Endothelial cell of umbilical vein (primary cell): ENCODE data around the gene SUPT16H. TPM values are rescaled to one million over a fixed set of nuclear protein-coding genes. Genes with fewer than 3 reads are reported as not detected.
"Not testable (repeated sequence)": the region's sequence is repeated elsewhere in the genome, so short reads cannot be mapped to it uniquely, and the experiment has no call there.

Experiments used
- BruUV-seq: library from RNA; stranded (reverse); fragments of 400-500 nt; replicated peaks from 2 replicates; lab custom pipeline; 2021; lab: Mats Ljungman, UMichigan
- CTCF ChIA-PET: fragments of 300-600, 350-600 bp; sonication (Branson Sonifier 250); formaldehyde crosslinking; loops from one replicate; lab custom pipeline; 2021; ENCODE audit warnings: antibody characterized with exemption, inconsistent platforms; lab: Charles Lee
- POLR2A ChIA-PET: fragments of 300-600, 350-600 bp; sonication (Branson Sonifier 250); formaldehyde crosslinking; loops from one replicate; lab custom pipeline; 2021; ENCODE audit warnings: antibody characterized with exemption, inconsistent platforms; lab: Charles Lee
- DNase-seq: peaks from one replicate; pipeline ENCODE4 v3.0.0-alpha.2; 2011; ENCODE audit warnings: low read depth, low spot score
- FAIRE-seq: peaks from 2 replicates; lab custom pipeline; 2011; peaks lifted over from hg19 to GRCh38; lab: Jason Lieb, UNC
- H2AFZ ChIP-seq: 2 replicates; pipeline ENCODE4 v1.6.0; 2012; ENCODE audit warnings: low read depth, low read length, control low read depth, inconsistent platforms
- H3K27ac ChIP-seq: 2 replicates; pipeline ENCODE4 v1.5.1; 2011; ENCODE audit warnings: low read depth, mild to moderate bottlenecking, control low read depth, low read length, moderate library complexity; ENCODE audit not compliant: insufficient read depth
- H3K27me3 ChIP-seq, 2 experiments: 2 replicates each; pipeline versions ENCODE4 v1.6.0 to v1.6.1; 2011; ENCODE audit warnings: low read length in 2 of 2, mixed read lengths in 1 of 2; ENCODE audit not compliant: control insufficient read depth in 2 of 2, insufficient read depth in 2 of 2
- H3K36me3 ChIP-seq, 2 experiments: 2 replicates in 1 of 2; 3 replicates in 1 of 2; pipeline ENCODE4 v1.5.1; 2011; ENCODE audit warnings: low read length in 2 of 2, mild to moderate bottlenecking in 1 of 2, moderate library complexity in 1 of 2; ENCODE audit not compliant: control insufficient read depth in 2 of 2, insufficient read depth in 2 of 2; ENCODE audit errors: extremely low read depth in 1 of 2
- H3K4me1 ChIP-seq: 3 replicates; pipeline ENCODE4 v1.5.1; 2011; ENCODE audit warnings: mild to moderate bottlenecking, low read length; ENCODE audit not compliant: control insufficient read depth, insufficient read depth; ENCODE audit errors: extremely low read depth
- H3K4me2 ChIP-seq: 2 replicates; pipeline ENCODE4 v1.6.1; 2011; ENCODE audit warnings: low read length, control low read depth, mixed read lengths; ENCODE audit not compliant: insufficient read depth
- H3K4me3 ChIP-seq, 3 experiments: fragments of 200-600 bp in 1 of 3; sonication (generic), shearing (Covaris generic) in 1 of 3; replicated peaks in 1 of 3; 2 replicates each; pipeline ENCODE4 v1.5.1; 2011 to 2016; ENCODE audit warnings: control low read depth in 3 of 3, low read length in 3 of 3, mild to moderate bottlenecking in 2 of 3, inconsistent platforms in 1 of 3, low read depth in 1 of 3, moderate library complexity in 1 of 3; ENCODE audit not compliant: insufficient read depth in 1 of 3
- H3K79me2 ChIP-seq: 2 replicates; pipeline ENCODE4 v1.6.0; 2012; ENCODE audit warnings: low read length, inconsistent platforms; ENCODE audit not compliant: control insufficient read depth, insufficient read depth
- H3K9ac ChIP-seq: replicated peaks from 2 replicates; pipeline ENCODE3; 2011; ENCODE audit warnings: low read length, control low read depth; ENCODE audit not compliant: insufficient read depth; ENCODE audit errors: extremely low read depth
- H3K9me1 ChIP-seq: replicated peaks from 3 replicates; pipeline ENCODE4 v1.6.0; 2011; ENCODE audit warnings: mild to moderate bottlenecking, low read length; ENCODE audit not compliant: control insufficient read depth, insufficient read depth; ENCODE audit errors: extremely low read depth
- H3K9me3 ChIP-seq: replicated peaks from 2 replicates; pipeline ENCODE4 v1.5.1; 2012; ENCODE audit warnings: low read length, inconsistent platforms; ENCODE audit not compliant: control insufficient read depth, insufficient read depth
- H4K20me1 ChIP-seq: replicated peaks from 2 replicates; pipeline ENCODE3; 2011; ENCODE audit warnings: mild to moderate bottlenecking, low read length; ENCODE audit not compliant: control insufficient read depth, insufficient read depth; ENCODE audit errors: extremely low read depth
- CTCF ChIP-seq, 2 donors: IDR thresholded peaks; 1 replicate in 1 of 2; 2 replicates in 1 of 2; pipeline ENCODE4 v1.5.1; 2011; ENCODE audit warnings: low read length in 2 of 2, mild to moderate bottlenecking in 2 of 2, moderate library complexity in 2 of 2, control low read depth in 1 of 2, inconsistent platforms in 1 of 2, low read depth in 1 of 2; ENCODE audit not compliant: insufficient read depth in 1 of 2; ENCODE audit errors: extremely low read depth in 1 of 2
- EZH2 ChIP-seq: IDR thresholded peaks from 2 replicates; pipeline ENCODE4 v1.6.1; 2012; ENCODE audit warnings: borderline replicate concordance, low read depth, mild to moderate bottlenecking, moderate library complexity, low read length, inconsistent platforms; ENCODE audit not compliant: severe bottlenecking
- FOS ChIP-seq: IDR thresholded peaks from 2 replicates; pipeline ENCODE4 v1.6.1; 2011; ENCODE audit warnings: mild to moderate bottlenecking, low read length, moderate library complexity, borderline replicate concordance; ENCODE audit not compliant: insufficient read depth
- GATA2 ChIP-seq: IDR thresholded peaks from 2 replicates; pipeline ENCODE4 v1.7.0; 2011; ENCODE audit warnings: low read depth, mild to moderate bottlenecking, moderate library complexity, mixed read lengths, low read length; ENCODE audit not compliant: insufficient read length, insufficient read depth
- JUN ChIP-seq: IDR thresholded peaks from 2 replicates; pipeline ENCODE4 v1.6.1; 2011; ENCODE audit warnings: borderline replicate concordance, low read depth; ENCODE audit not compliant: insufficient read length, insufficient read depth
- MAX ChIP-seq: IDR thresholded peaks from 2 replicates; pipeline ENCODE4 v1.6.1; 2011; ENCODE audit not compliant: insufficient read depth, insufficient read length
- MYC ChIP-seq: IDR thresholded peaks from one replicate; pipeline ENCODE4 v1.6.1; 2011; ENCODE audit warnings: mild to moderate bottlenecking, low read depth, low read length
- POLR2A ChIP-seq: IDR thresholded peaks from 2 replicates; pipeline ENCODE4 v1.6.1; 2012; ENCODE audit warnings: low read depth, mild to moderate bottlenecking, control low read depth, low read length
- POLR2AphosphoS5 ChIP-seq: IDR thresholded peaks from 2 replicates; pipeline ENCODE4 v1.6.1; 2012; ENCODE audit warnings: low read depth, mild to moderate bottlenecking, control low read depth, low read length, moderate library complexity; ENCODE audit not compliant: insufficient read depth
- dilution Hi-C: fragments of 300-500 bp; cut with MboI; formaldehyde crosslinking; loops from one replicate; pipeline ENCODE4 v1.15.0; 2019; ENCODE audit warnings: low sequenced_read_pairs; ENCODE audit not compliant: extremely low pct_ligation_motif_present
- intact Hi-C: fragments of 100-400 bp; cut with micrococcal nuclease; formaldehyde crosslinking; loops from one replicate; pipeline ENCODE4 v1.10.0; 2022
- polyA plus RNA-seq, 4 experiments: library from polyadenylated mRNA; depleted of rRNA in 3 of 4; stranded (reverse) in 3 of 4; unstranded in 1 of 4; fragments of >200 nt; gene quantifications; 2 replicates each; pipeline versions ENCODE4 v1.2.1 to v1.2.3, GENCODE V29; 2011 to 2012; ENCODE audit warnings: missing spikeins in 1 of 4
- total RNA-seq: library from RNA; stranded (reverse); gene quantifications from 2 replicates; pipeline ENCODE4 v1.2.3, GENCODE V29; 2021

Gene SUPT16H
- total and polyA plus RNA-seq, 2 donors (not counting 3 experiments of a cell fraction or from before 2014, with no cell fraction given) = 53.1 to 100 TPM

- intact Hi-C loops (no loop called here), dilution Hi-C loops (no loop called here)
- H3K9ac ChIP-seq = no peak overlapping the region
- no peaks in the 10 kb centered on the region for H4K20me1 ChIP-seq
- POLR2A ChIA-PET = no interaction called here
- DNase-seq = no peak
- H3K4me1 ChIP-seq = no peaks in the 10 kb centered on the region
- no peaks in the 10 kb centered on the region for H3K9me1 ChIP-seq
- FAIRE-seq = no peak
- H3K27me3 ChIP-seq = peaks cover 5 to 8% of the 10 kb centered on the region in 2 experiments
- no peak overlapping the region for H3K4me3 ChIP-seq
- no peak for TF ChIP-seq MAX
- TF ChIP-seq MYC = no peak
- no peak for TF ChIP-seq POLR2AphosphoS5
- no peak for TF ChIP-seq JUN
- no peak for TF ChIP-seq POLR2A
- TF ChIP-seq EZH2 = no peak
- TF ChIP-seq FOS = no peak
- TF ChIP-seq CTCF (IDR thresholded peaks at IDR 0.05; ENCODE audit: extremely low read depth in 1 of 2, insufficient read depth in 1 of 2, low read depth in 1 of 2, low read length in 2 of 2) = no peak
- no peak for TF ChIP-seq GATA2
- H3K4me2 ChIP-seq = no peak overlapping the region
- H3K27ac ChIP-seq = no peak overlapping the region
- H3K36me3 ChIP-seq = no peaks in the 10 kb centered on the region
- no TSS peak for BruUV-seq
- CTCF ChIA-PET = no interaction called here
- no peaks in the 10 kb centered on the region for H3K9me3 ChIP-seq
- no peak overlapping the region for H2AFZ ChIP-seq
- H3K79me2 ChIP-seq = no peaks in the 10 kb centered on the region
Measured at GRCh38 chr14:21307637-21308036, 76.2 kb downstream of the SUPT16H start.

GRCh38 chr14:21302836-21303140 lies 81.0 kb downstream of the SUPT16H start:
- H3K9me3 ChIP-seq, H3K36me3 ChIP-seq, POLR2A ChIA-PET, H3K27ac ChIP-seq, H3K9ac ChIP-seq, FAIRE-seq, dilution Hi-C loops, CTCF ChIA-PET, BruUV-seq, H3K4me3 ChIP-seq, H3K9me1 ChIP-seq, DNase-seq, H3K4me2 ChIP-seq, intact Hi-C loops, H3K4me1 ChIP-seq, H3K79me2 ChIP-seq, H4K20me1 ChIP-seq, H2AFZ ChIP-seq: not testable (repeated sequence)
- H3K27me3 ChIP-seq = peaks cover 14 to 20% of the 10 kb centered on the region in 2 experiments
